ENCODE data around the gene TUBG1. TPM values are rescaled to one million over a fixed set of nuclear protein-coding genes. Genes with fewer than 3 reads are reported as not detected.
A peak's percentile ranks its signal among the peaks of the same experiment; 100 is the strongest.

Gene TUBG1
- total RNA-seq (10 to 100 TPM; 12.8 to 41.2 (median 25.6) TPM), polyA plus RNA-seq (10 to 100 TPM; 11.3 to 14.3 TPM)
- long read RNA-seq, donor 1, transcript TUBG1-201 (11 exons, 1,611 nt), result major isoform, 353 of 393 reads
- long read RNA-seq, donor 1, partial matches to known transcripts, result 10 of 393 reads
- long read RNA-seq, donor 1, other reads (novel, unspliced or antisense), result 30 of 393 reads
- long read RNA-seq, donor 2, transcript TUBG1-201 (11 exons, 1,611 nt), result major isoform, 58 of 104 reads
- long read RNA-seq, donor 2, partial matches to known transcripts, result 46 of 104 reads
- long read RNA-seq, donor 2, other reads (novel, unspliced or antisense), result 0 of 104 reads
- long read RNA-seq, donor 3, transcript TUBG1-201 (11 exons, 1,611 nt), result major isoform, 100 of 110 reads
- long read RNA-seq, donor 3, partial matches to known transcripts, result 5 of 110 reads
- long read RNA-seq, donor 3, other reads (novel, unspliced or antisense), result 5 of 110 reads

- WGBS, 3 donors, result 0% methylated on average over 56 to 66 of the region's 66 CpGs
- no peaks in the 10 kb centered on the region for H3K9me3 ChIP-seq
- no peaks in the 10 kb centered on the region for H3K36me3 ChIP-seq
- no peaks in the 10 kb centered on the region for H3K27me3 ChIP-seq
- peak; percentile 98 to 99 (median 99) for DNase-seq
- H3K4me3 ChIP-seq, result peak within 1 kb of the TSS; percentile 82
- TF ChIP-seq CTCF (IDR thresholded peaks at IDR 0.05), result peak in 2 of 3 donors; percentile 48 to 61
- peak; percentile 60 for TF ChIP-seq POLR2A (IDR thresholded peaks at IDR 0.05)
- no peak for TF ChIP-seq EP300 (IDR thresholded peaks at IDR 0.05)
- intact Hi-C loops (cut with DNase I), result loop anchor here in 3 of 4 donors (2.0 to 10.0 kb wide), 4 partner anchors 56 to 73 kb away; partner anchors contain the start of genes CCR10 (in 2 of the 3), CNTNAP1 (in 1 of the 3) and PLEKHH3 (in 1 of the 3)
- H3K4me1 ChIP-seq (ENCODE audit: insufficient read depth), result peaks cover 13% of the 10 kb centered on the region
- peak within 1 kb of the TSS; percentile 81 to 91 for H3K27ac ChIP-seq
Measured at GRCh38 chr17:42609182-42609813, at the start of gene TUBG1, which contains the start of gene RETREG3. TSS of gene TUBG1 (plus strand) at chr17:42609683. CDS start at chr17:42609738, 55 bp downstream. TSS of gene RETREG3 (minus strand) at chr17:42609374. CDS start at chr17:42609324, 50 bp downstream.

GRCh38 chr17:42560246-42560645 lies 49.2 kb upstream of the TUBG1 start:
- Histone ChIP-seq H3K4me3 (no peak overlapping the region), H3K4me1 (ENCODE audit: insufficient read depth) (peaks cover 18% of the 10 kb centered on the region), H3K27ac (no peak overlapping the region), H3K9me3 (no peaks in the 10 kb centered on the region), H3K27me3 (no peaks in the 10 kb centered on the region), H3K36me3 (no peaks in the 10 kb centered on the region)
- WGBS, 3 donors, result 78 to 89% (median 81%) methylated on average over 3 of the region's 3 CpGs
- intact Hi-C loops (cut with DNase I), result no loop called here
- TF ChIP-seq CTCF (IDR thresholded peaks at IDR 0.05) (no peak), POLR2A (IDR thresholded peaks at IDR 0.05) (no peak), EP300 (IDR thresholded peaks at IDR 0.05) (no peak)
- DNase-seq, result no peak

GRCh38 chr17:42561897-42562387 lies 47.5 kb upstream of the TUBG1 start, which contains the start of gene COASY:
TSS of gene COASY (plus strand) at chr17:42562148. CDS start at chr17:42562623, 475 bp downstream.
- H3K27me3 ChIP-seq, result no peaks in the 10 kb centered on the region
- peak; percentile 95 to 97 (median 96) for DNase-seq
- 0% methylated on average over 26 of the region's 26 CpGs for WGBS, 3 donors
- peak within 1 kb of the TSS; percentile 88 for H3K4me3 ChIP-seq
- H3K36me3 ChIP-seq, result no peaks in the 10 kb centered on the region
- TF ChIP-seq POLR2A (IDR thresholded peaks at IDR 0.05) (peak; percentile 55), CTCF (IDR thresholded peaks at IDR 0.05) (no peak)
- intact Hi-C loops (cut with DNase I), result no loop called here
- peak within 1 kb of the TSS; percentile 60 to 61 for H3K27ac ChIP-seq
- no peaks in the 10 kb centered on the region for H3K9me3 ChIP-seq
- peaks cover 17% of the 10 kb centered on the region for H3K4me1 ChIP-seq (ENCODE audit: insufficient read depth)

- 2 to 5% (median 3%) methylated on average over 42 to 48 of the region's 48 CpGs for WGBS, 3 donors
- Histone ChIP-seq H3K27ac (no peak overlapping the region), H3K36me3 (no peaks in the 10 kb centered on the region), H3K4me3 (peak overlapping the region; percentile 88), H3K4me1 (ENCODE audit: insufficient read depth) (peaks cover 17% of the 10 kb centered on the region), H3K27me3 (no peaks in the 10 kb centered on the region), H3K9me3 (no peaks in the 10 kb centered on the region)
- intact Hi-C loops (cut with DNase I), result no loop called here
- DNase-seq, result peak in 1 of 5 donors; percentile 46
- TF ChIP-seq POLR2A (IDR thresholded peaks at IDR 0.05) (no peak), EP300 (IDR thresholded peaks at IDR 0.05) (no peak), CTCF (IDR thresholded peaks at IDR 0.05) (no peak)
Measured at GRCh38 chr17:42562388-42563142, 46.9 kb upstream of the TUBG1 start.
